Nephron progenitor cell (in vitro differentiated cells): ENCODE results near the gene TMEM175.

ENCODE experiments used
- DNase-seq: peaks from one replicate; pipeline ENCODE4 v3.0.0; 2021
- H3K27ac Mint-ChIP-seq: 2 replicates; pipeline ENCODE4 v1.8.0; 2021; ENCODE audit warnings: mild to moderate bottlenecking, moderate library complexity, mixed read lengths
- H3K27me3 Mint-ChIP-seq: 2 replicates; pipeline ENCODE4 v1.8.0; 2021; ENCODE audit warnings: mild to moderate bottlenecking, low read depth, mixed read lengths; ENCODE audit not compliant: poor library complexity
- H3K36me3 Mint-ChIP-seq: 2 replicates; pipeline ENCODE4 v1.8.0; 2021; ENCODE audit warnings: low read depth, mixed read lengths
- H3K4me1 Mint-ChIP-seq: 2 replicates; pipeline ENCODE4 v1.8.0; 2021; ENCODE audit warnings: mixed read lengths
- H3K4me3 Mint-ChIP-seq: 2 replicates; pipeline ENCODE4 v1.8.0; 2021; ENCODE audit warnings: mild to moderate bottlenecking, moderate library complexity, mixed read lengths
- H3K9me3 Mint-ChIP-seq: 2 replicates; pipeline ENCODE4 v1.8.0; 2021; ENCODE audit warnings: mild to moderate bottlenecking, moderate library complexity, mixed read lengths
- TF ChIP-seq, protein P1 (sequence below): fragments of 200-600 bp; sonication (generic); IDR thresholded peaks from 2 replicates; pipeline ENCODE4 v1.5.0; 2021; ENCODE audit warnings: antibody characterized with exemption

Gene TMEM175

DNA sequence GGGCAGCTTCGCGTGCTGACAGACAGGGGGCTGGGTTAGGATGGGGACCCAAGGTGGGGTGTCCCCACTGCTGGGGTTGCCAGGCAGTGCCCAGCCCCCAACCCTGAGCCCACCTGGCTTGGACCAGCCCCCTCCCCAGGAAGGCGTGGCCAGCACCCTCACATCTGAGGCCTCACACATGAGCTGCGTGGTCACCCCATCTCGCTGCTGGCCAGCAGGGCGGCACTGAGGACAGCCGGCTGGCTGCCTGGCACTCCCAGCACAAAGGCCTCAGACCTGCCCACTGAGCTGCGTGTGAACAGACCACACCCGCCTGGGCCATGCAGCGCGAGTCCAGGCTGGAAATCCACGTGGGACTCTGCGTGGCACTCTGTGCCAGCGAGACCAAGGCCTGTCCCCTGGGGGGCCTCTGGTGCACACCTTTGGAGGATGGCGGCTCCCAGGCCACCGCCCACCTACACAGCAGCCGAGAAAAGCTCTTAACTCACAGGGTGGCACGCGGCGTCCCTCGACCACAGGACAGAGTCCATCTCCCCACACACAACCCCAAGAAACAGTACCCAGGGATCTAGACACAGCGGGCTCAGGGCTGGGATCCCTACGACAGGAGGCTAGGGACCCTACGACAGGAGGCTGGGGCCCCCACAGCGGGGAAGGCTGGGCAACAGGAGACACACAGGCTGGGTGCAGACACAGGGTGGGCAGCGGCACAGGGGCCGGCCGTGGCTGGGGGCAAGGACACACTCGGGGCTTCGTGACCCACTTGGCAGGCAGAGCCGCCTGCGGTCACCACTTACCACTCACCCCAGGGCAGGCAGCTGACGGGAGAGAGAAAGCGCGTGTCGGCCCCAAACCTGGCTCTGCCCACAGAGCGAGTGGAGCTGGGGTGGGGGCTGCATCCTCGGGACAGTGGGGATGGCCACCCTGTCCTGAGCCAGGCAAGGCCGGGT lies 31.3 kb downstream of the TMEM175 start:
- Mint-ChIP-seq H3K9me3 (no peaks in the 10 kb centered on the region), H3K27me3 (peaks cover 20% of the 10 kb centered on the region), H3K4me1 (no peaks in the 10 kb centered on the region), H3K36me3 (no peaks in the 10 kb centered on the region), H3K27ac (no peak overlapping the region), H3K4me3 (no peak overlapping the region)
- TF ChIP-seq, protein P1, sequence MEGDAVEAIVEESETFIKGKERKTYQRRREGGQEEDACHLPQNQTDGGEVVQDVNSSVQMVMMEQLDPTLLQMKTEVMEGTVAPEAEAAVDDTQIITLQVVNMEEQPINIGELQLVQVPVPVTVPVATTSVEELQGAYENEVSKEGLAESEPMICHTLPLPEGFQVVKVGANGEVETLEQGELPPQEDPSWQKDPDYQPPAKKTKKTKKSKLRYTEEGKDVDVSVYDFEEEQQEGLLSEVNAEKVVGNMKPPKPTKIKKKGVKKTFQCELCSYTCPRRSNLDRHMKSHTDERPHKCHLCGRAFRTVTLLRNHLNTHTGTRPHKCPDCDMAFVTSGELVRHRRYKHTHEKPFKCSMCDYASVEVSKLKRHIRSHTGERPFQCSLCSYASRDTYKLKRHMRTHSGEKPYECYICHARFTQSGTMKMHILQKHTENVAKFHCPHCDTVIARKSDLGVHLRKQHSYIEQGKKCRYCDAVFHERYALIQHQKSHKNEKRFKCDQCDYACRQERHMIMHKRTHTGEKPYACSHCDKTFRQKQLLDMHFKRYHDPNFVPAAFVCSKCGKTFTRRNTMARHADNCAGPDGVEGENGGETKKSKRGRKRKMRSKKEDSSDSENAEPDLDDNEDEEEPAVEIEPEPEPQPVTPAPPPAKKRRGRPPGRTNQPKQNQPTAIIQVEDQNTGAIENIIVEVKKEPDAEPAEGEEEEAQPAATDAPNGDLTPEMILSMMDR, result no peak
- no peak for DNase-seq

DNA sequence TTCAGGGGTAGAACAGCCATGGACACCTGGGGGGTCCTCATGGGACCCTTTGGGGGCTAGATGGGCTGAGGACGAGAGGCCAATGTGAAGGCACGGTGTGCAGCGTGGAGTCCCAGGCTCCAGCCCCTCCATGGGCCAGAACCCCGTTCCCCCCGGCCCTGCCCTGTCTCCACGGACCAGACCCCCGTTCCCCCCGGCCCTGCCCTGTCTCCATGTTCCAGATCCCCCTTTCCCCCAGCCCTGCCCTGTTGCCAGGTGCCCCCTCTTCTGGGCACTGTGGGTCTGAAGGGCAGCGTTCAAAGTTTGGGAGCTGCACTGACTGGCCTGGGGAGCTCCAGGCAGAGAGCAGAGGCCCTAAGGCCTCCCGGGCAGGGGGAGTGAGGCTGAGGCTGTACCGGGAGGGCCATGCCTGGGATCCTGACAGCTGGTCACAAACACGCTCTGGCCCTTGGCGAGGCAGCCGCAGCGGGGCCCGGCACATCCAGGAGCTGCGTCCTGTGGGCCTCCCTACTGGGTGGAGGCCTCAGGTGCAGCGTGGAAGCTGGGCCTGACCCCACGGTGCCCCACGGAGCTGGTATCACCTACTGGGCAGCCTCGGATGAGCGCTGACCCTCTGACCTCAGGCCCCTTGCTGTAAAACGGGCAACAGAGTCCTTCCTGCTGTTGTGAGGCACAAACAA lies 32.2 kb downstream of the TMEM175 start:
- Mint-ChIP-seq H3K27ac (no peak overlapping the region), H3K36me3 (no peaks in the 10 kb centered on the region), H3K4me3 (no peak overlapping the region), H3K4me1 (no peaks in the 10 kb centered on the region), H3K27me3 (peaks cover 29% of the 10 kb centered on the region), H3K9me3 (no peaks in the 10 kb centered on the region)
- TF ChIP-seq, protein P1, result no peak
- no peak for DNase-seq

DNA sequence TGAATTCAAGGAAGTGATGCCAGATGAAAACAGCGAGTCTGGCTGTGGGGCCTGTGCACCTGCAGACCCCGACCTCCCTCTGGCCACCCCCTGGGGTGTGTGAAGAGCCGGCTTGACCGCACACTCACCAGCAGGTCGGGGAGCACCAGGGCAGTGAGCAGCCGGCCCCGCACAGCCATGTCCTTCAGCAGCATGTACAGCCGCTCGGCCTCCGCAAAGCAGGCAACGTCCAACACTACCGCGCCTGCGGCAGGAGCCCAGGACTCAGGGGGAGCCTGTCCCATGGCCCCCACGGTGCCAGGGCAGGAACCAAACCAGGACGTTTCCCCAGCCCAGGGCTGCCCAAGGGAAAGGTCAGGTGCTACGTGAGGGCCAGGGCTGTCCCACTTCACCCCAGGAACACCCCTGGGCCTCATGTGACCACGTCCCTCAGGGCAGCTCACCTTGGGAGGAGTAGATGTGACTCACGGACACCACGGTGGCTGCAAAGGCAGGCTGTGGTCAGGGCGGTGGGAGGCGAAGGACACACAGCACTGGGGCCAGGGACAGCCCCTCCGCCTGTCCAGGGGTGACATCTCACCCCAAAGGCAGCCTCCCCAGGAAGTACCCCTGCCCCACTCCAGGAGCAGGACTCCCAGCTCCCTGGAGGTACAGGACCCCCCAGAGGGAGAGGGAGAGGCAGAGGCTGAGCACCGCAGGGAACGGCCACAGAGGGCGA lies 32.9 kb downstream of the TMEM175 start:
- H3K36me3 Mint-ChIP-seq, result no peaks in the 10 kb centered on the region
- H3K27me3 Mint-ChIP-seq, result peaks cover 36% of the 10 kb centered on the region
- DNase-seq, result no peak
- H3K27ac Mint-ChIP-seq, result no peak overlapping the region
- H3K4me1 Mint-ChIP-seq, result no peaks in the 10 kb centered on the region
- no peak overlapping the region for H3K4me3 Mint-ChIP-seq
- TF ChIP-seq, protein P1, result no peak
- H3K9me3 Mint-ChIP-seq, result no peaks in the 10 kb centered on the region

DNA sequence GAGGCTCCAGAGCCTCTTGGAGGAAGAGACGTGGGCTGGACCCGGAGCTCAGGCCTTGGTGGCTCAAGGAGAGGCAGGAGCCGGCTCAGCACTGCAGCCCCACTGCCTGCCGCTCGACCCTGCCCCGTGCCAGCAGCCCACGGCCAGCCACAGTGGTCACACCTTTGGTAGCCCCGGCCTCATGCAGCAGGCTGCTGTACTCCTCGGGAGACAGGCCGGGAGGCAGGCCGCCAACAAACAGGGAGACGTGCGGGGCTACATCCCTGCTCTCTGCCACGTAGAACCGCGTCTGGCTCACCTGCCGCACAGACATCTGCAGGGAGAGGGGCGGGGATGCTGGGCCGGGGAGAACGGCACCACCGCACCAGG lies 33.5 kb downstream of the TMEM175 start:
- Mint-ChIP-seq H3K4me1 (peaks cover 4% of the 10 kb centered on the region), H3K36me3 (no peaks in the 10 kb centered on the region), H3K27me3 (peaks cover 42% of the 10 kb centered on the region), H3K4me3 (no peak overlapping the region), H3K27ac (no peak overlapping the region), H3K9me3 (no peaks in the 10 kb centered on the region)
- TF ChIP-seq, protein P1, result no peak
- no peak for DNase-seq

DNA sequence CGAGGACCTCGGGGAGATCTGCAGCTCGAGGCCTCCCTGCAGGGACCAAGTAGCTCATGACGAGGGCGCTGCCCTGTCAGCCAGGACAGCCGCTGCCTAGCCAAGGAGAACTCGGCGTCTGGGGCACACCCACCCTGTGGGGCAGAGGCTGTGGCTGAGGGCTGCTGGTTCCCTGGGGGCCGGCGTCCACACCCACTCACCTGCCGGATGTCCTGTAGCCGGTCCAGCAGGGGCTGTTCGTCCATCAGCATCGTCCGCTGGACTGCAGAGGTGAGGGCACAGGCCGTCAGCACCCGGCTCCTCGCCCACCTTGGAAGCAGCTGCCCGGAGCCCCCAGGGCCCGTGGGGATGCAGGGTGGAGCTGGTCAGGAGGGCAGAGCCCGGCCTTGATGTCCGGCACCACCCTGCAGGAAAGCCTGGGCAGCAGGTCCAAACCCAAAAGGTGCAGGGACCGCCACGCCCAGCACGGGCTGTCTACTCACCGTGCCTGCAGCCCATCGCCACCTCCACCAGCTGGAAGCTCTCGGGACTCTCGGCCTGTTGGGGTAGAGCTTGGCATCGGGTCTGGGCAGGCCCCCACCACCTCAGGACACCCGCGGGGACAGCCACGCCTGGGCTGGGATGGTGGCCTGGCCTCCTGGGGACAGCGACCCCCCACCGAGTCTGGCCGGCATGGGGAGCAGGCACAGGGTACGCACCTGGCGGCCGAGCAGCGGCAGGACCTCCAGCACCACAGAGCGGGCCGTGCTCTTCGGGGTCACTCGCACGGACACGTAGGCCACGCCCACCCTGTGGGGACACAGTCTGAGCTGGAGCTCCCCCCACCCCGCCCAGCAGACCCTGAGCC lies 34.2 kb downstream of the TMEM175 start:
- Mint-ChIP-seq H3K4me1 (peaks cover 5% of the 10 kb centered on the region), H3K36me3 (no peaks in the 10 kb centered on the region), H3K27ac (no peak overlapping the region), H3K4me3 (no peak overlapping the region), H3K27me3 (peaks cover 49% of the 10 kb centered on the region), H3K9me3 (no peaks in the 10 kb centered on the region)
- TF ChIP-seq, protein P1, result no peak
- DNase-seq, result no peak
